ENCODE measurements around the gene NPAS3.

The NPAS3 gene

GRCh38 chr14:33691907-33692306 is 753.2 kb downstream of the NPAS3 start:
- TF ChIP-seq CTCF (IDR thresholded peaks at IDR 0.05) (no peak), ZFX (IDR thresholded peaks at IDR 0.05; ENCODE audit: borderline replicate concordance) (no peak)

DNA sequence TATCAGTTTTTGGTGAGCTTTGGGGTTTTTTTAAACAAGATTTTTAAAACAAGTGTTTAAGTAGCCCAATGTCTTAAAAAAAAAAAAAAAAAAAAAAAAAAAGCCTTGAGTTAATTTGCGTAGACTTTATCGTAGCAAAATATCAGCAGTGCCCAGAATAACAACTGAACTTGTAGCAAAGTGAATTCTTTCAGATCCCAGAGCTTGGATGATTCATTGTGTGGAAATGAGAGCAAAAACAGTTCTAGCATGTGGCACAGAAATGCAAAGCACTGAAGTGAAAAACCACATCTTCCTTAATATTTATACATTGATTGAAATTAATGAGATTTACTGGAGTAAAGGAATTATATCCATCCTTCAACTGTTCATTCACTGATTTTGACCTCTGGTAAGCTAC is 754.1 kb downstream of the NPAS3 start:
- no peak for TF ChIP-seq ZFX (IDR thresholded peaks at IDR 0.05; ENCODE audit: borderline replicate concordance)
- TF ChIP-seq CTCF (IDR thresholded peaks at IDR 0.05): no peak
- no peak overlapping the region for H3K27ac ChIP-seq

More at GRCh38 chr14:33691907-33692306, 753.2 kb downstream of the NPAS3 start:
- no peak overlapping the region for H3K27ac ChIP-seq

DNA sequence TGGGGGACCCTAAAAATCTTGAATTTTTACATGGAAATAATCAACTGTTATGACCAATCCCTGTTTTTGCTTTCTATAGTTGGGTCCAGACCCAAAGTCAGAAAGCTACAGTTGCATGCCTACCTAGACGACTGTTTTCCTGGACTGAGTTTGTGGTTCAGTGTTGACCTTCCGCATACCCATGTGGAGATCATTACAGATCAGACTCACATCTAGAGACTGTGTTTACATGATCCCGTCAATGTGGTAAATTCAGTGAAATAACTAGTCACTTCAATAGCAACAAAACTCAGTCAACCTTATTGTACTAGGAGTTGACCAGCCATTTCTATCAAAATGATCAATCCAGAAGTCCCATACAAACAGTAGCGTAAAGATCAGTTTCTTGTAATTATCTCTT is 754.6 kb downstream of the NPAS3 start:
- H3K27ac ChIP-seq: no peak overlapping the region
- TF ChIP-seq CTCF (IDR thresholded peaks at IDR 0.05) (no peak), ZFX (IDR thresholded peaks at IDR 0.05; ENCODE audit: borderline replicate concordance) (no peak)

DNA sequence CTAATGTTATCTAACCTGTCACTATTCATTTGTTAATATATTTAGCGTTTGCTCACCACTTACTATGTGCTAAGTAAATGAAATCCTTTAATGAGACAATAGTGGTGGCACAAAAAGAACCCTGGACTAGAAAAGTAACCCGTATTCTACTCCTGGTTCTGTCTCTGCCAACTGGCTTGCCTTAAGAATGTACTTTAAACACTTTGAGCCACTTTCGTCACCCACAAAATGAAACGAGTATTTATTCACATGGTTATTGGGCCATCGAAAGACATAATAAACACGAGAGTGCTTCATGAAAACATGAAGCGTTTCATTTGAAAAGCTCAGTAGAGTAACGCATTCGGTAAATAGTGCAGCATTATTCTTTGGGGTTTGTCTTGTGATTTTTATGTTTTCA is 757.5 kb downstream of the NPAS3 start:
- TF ChIP-seq ZFX (IDR thresholded peaks at IDR 0.05; ENCODE audit: borderline replicate concordance) (no peak), CTCF (IDR thresholded peaks at IDR 0.05) (no peak)
- no peak overlapping the region for H3K27ac ChIP-seq

DNA sequence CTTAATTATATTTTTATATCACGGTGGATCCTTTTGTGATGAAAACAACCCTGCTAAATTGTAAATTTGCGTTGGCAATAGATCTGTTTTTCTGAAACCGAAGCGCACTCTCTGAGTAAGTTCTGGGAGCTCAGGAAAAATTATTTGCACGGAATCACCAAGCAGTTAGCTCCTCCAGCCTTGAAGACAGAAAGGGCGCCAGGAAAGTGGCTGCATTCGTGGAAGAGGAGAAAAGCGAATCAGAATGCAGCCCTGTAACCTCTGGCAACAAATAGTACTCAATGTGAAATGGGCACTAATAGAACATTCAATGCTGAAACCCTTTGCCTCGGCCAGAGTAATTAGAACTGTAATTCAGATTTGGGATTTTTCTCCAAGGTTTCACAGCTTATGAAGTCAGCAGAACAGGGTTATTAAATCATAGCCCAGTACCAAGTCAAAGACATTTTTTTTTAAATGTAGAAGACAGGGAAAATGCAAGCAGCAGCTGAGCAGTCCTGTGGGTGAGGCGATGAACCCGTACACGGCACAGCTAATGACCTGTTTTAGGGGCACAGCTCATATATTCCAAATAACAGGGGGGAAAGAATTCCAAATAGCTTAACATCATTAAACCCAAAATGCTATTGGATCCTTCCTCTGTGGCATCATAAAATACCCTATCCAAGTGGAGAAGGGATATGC is 760.8 kb downstream of the NPAS3 start:
- TF ChIP-seq ZFX (IDR thresholded peaks at IDR 0.05; ENCODE audit: borderline replicate concordance): no peak
- no peak for TF ChIP-seq CTCF (IDR thresholded peaks at IDR 0.05)
- H3K27ac ChIP-seq: no peak overlapping the region

DNA sequence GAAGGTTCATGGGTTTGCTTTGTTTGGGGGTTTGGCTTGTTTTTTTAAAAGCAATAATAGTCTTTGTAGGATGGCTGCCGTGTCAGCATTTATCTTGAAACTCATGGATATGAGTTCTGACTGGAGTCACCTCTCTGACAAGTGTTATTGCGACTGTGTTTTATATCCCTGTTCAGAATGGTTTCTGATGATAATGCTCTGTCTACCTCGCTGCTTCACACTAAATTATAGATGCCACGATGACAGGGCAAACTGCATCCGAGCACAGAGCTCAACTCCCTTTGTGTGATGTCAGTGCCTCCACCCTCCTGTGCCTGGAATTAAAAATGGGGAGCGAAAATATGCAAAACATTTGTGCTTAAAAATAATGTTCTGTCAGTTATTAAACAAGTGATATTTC is 761.4 kb downstream of the NPAS3 start:
- H3K27ac ChIP-seq: no peak overlapping the region
- TF ChIP-seq CTCF (IDR thresholded peaks at IDR 0.05): no peak
- TF ChIP-seq ZFX (IDR thresholded peaks at IDR 0.05; ENCODE audit: borderline replicate concordance): no peak

- no peak overlapping the region for H3K27ac ChIP-seq
- TF ChIP-seq ZFX (IDR thresholded peaks at IDR 0.05; ENCODE audit: borderline replicate concordance): no peak
- TF ChIP-seq CTCF (IDR thresholded peaks at IDR 0.05): no peak
Measured at GRCh38 chr14:33702293-33702692, 763.6 kb downstream of the NPAS3 start.

Data from 22Rv1 (cell line).